ENCODE measurements around the gene ANXA10.
"Not testable (repeated sequence)": the region's sequence is repeated elsewhere in the genome, so short reads cannot be mapped to it uniquely, and the experiment has no call there.

ANXA10 gene

GRCh38 chr4:168163106-168163505 lies 70.8 kb downstream of the ANXA10 start:
- no peak for DNase-seq

GRCh38 chr4:168164045-168164444 lies 71.7 kb downstream of the ANXA10 start:
- DNase-seq = no peak

- DNase-seq = no peak
These were observed 72.7 kb downstream of the ANXA10 start for GRCh38 chr4:168164915-168165548.

GRCh38 chr4:168167714-168168284 lies 75.5 kb downstream of the ANXA10 start:
- DNase-seq = no peak

GRCh38 chr4:168174308-168174707 lies 82.0 kb downstream of the ANXA10 start:
- DNase-seq = no peak

GRCh38 chr4:168177546-168178149 lies 85.3 kb downstream of the ANXA10 start:
- no peak for DNase-seq

- no peak for DNase-seq
These were observed 91.6 kb downstream of the ANXA10 start for GRCh38 chr4:168183717-168184571.

GRCh38 chr4:168188754-168189153 lies 96.4 kb downstream of the ANXA10 start:
- no peak for DNase-seq

- no peak for DNase-seq
These were observed 105.6 kb downstream of the ANXA10 start for GRCh38 chr4:168197926-168198325.

GRCh38 chr4:168199260-168199957 lies 107.1 kb downstream of the ANXA10 start:
- no peak for DNase-seq

- no peak for DNase-seq
These were observed 108.3 kb downstream of the ANXA10 start for GRCh38 chr4:168200685-168201084.

- DNase-seq = no peak
These were observed 111.0 kb downstream of the ANXA10 start for GRCh38 chr4:168203233-168203911.

- DNase-seq = no peak
These were observed 116.7 kb downstream of the ANXA10 start for GRCh38 chr4:168208957-168209614.

- no peak for DNase-seq
These were observed 120.3 kb downstream of the ANXA10 start for GRCh38 chr4:168212656-168213055.

GRCh38 chr4:168213511-168213910 lies 121.2 kb downstream of the ANXA10 start:
- not testable (repeated sequence) for DNase-seq

GRCh38 chr4:168218645-168219044 lies 126.3 kb downstream of the ANXA10 start:
- DNase-seq = no peak

- DNase-seq = no peak
These were observed 128.6 kb downstream of the ANXA10 start for GRCh38 chr4:168220893-168221292.

- DNase-seq = no peak
These were observed 129.0 kb downstream of the ANXA10 start for GRCh38 chr4:168221301-168221700.
